SK-N-SH (cell line): ENCODE data around the gene HRH2. TPM values are rescaled to one million over a fixed set of nuclear protein-coding genes. Genes with fewer than 3 reads are reported as not detected.

Source experiments
- CTCF ChIA-PET: fragments of 300-600, 350-600 bp; formaldehyde crosslinking; extraction: SDS; loops from one replicate; lab custom pipeline; 2021; lab: Yijun Ruan, JAX
- POLR2A ChIA-PET: fragments of 350-600 bp; sonication (Branson Sonifier 250); formaldehyde crosslinking; extraction: SDS; loops from one replicate; lab custom pipeline; 2020; ENCODE audit warnings: antibody characterized with exemption, inconsistent platforms; lab: Yijun Ruan, JAX
- DNase-seq: peaks from one replicate; pipeline ENCODE4 v3.0.0; 2012
- H2AFZ ChIP-seq: fragments of 200-600 bp; sonication (generic); 2 replicates; pipeline ENCODE4 v1.8.1; 2016; ENCODE audit warnings: antibody characterized with exemption, mild to moderate bottlenecking, low read depth
- H3F3A ChIP-seq: fragments of 200-600 bp; sonication (generic); replicated peaks from 2 replicates; pipeline ENCODE3; 2016; ENCODE audit warnings: antibody characterized with exemption, mild to moderate bottlenecking; ENCODE audit not compliant: insufficient read depth
- H3K27ac ChIP-seq, 2 experiments: fragments of 200-500 bp in 1 of 2; fragments of 200-600 bp in 1 of 2; sonication (Bioruptor generic) in 1 of 2; sonication (generic), shearing (Covaris generic) in 1 of 2; 2 replicates each; pipeline versions ENCODE4 v1.5.1 to v1.6.1; 2014 to 2016; ENCODE audit warnings: low read depth in 2 of 2, inconsistent platforms in 1 of 2, low read length in 1 of 2, mild to moderate bottlenecking in 1 of 2, mixed read lengths in 1 of 2
- H3K27me3 ChIP-seq: fragments of 200-600 bp; sonication (generic), shearing (Covaris generic); 2 replicates; pipeline ENCODE4 v1.6.1; 2016; ENCODE audit warnings: mixed run types; ENCODE audit not compliant: insufficient read depth
- H3K36me3 ChIP-seq, 2 experiments: fragments of 200-500 bp in 1 of 2; fragments of 200-600 bp in 1 of 2; sonication (Bioruptor generic) in 1 of 2; sonication (generic) in 1 of 2; replicated peaks in 1 of 2; 2 replicates each; pipeline versions ENCODE3 to v1.5.1; 2014 to 2016; ENCODE audit warnings: low read length in 1 of 2, mild to moderate bottlenecking in 1 of 2; ENCODE audit not compliant: insufficient read depth in 2 of 2, control insufficient read depth in 1 of 2
- H3K4me1 ChIP-seq, 2 experiments: fragments of 200-500 bp in 1 of 2; fragments of 200-600 bp in 1 of 2; sonication (Bioruptor generic) in 1 of 2; sonication (generic), shearing (Covaris generic) in 1 of 2; 2 replicates each; pipeline versions ENCODE4 v1.5.1 to v1.6.1; 2014 to 2016; ENCODE audit warnings: low read depth in 1 of 2, low read length in 1 of 2, mixed run types in 1 of 2; ENCODE audit not compliant: insufficient read depth in 2 of 2, control insufficient read depth in 1 of 2
- H3K4me2 ChIP-seq: fragments of 200-600 bp; sonication (generic), shearing (Covaris generic); 2 replicates; pipeline ENCODE4 v1.6.1; 2017; ENCODE audit warnings: mixed run types
- H3K4me3 ChIP-seq, 2 experiments: fragments of 200-500 bp in 1 of 2; fragments of 200-600 bp in 1 of 2; sonication (Bioruptor generic) in 1 of 2; sonication (generic), shearing (Covaris generic) in 1 of 2; 2 replicates each; pipeline versions ENCODE4 v1.5.1 to v1.8.1; 2014 to 2016; ENCODE audit warnings: low read depth in 2 of 2, inconsistent platforms in 1 of 2, low read length in 1 of 2, mild to moderate bottlenecking in 1 of 2, mixed read lengths in 1 of 2, moderate library complexity in 1 of 2
- H3K79me2 ChIP-seq: fragments of 200-600 bp; sonication (generic); 2 replicates; pipeline ENCODE4 v1.8.1; 2017; ENCODE audit warnings: mild to moderate bottlenecking; ENCODE audit not compliant: insufficient read depth
- H3K9ac ChIP-seq: fragments of 200-600 bp; sonication (generic); 2 replicates; pipeline ENCODE4 v1.6.1; 2017; ENCODE audit warnings: mixed run types
- H3K9me2 ChIP-seq: fragments of 200-600 bp; sonication (generic); 2 replicates; pipeline ENCODE4 v1.6.1; 2017; ENCODE audit warnings: mixed run types
- H3K9me3 ChIP-seq: fragments of 200-600 bp; sonication (generic); 2 replicates; pipeline ENCODE4 v1.6.1; 2017; ENCODE audit warnings: mixed run types, mild to moderate bottlenecking, moderate library complexity
- H4K20me1 ChIP-seq: fragments of 200-600 bp; sonication (generic); 2 replicates; pipeline ENCODE4 v1.6.1; 2017; ENCODE audit warnings: mild to moderate bottlenecking, mixed run types; ENCODE audit not compliant: insufficient read depth
- CHD2 ChIP-seq: fragments of 150-350 bp; IDR thresholded peaks from 2 replicates; pipeline ENCODE4 v1.6.1; 2018; ENCODE audit warnings: low read length; ENCODE audit not compliant: partially characterized antibody
- EP300 ChIP-seq, 2 experiments: IDR thresholded peaks; 2 replicates each; pipeline versions ENCODE4 v1.4.0 to v1.6.1; 2012; ENCODE audit warnings: borderline replicate concordance in 1 of 2, low read depth in 1 of 2, low read length in 1 of 2
- FOXM1 ChIP-seq: IDR thresholded peaks from 2 replicates; pipeline ENCODE4 v1.4.0; 2012; ENCODE audit warnings: low read depth, mild to moderate bottlenecking
- GATA2 ChIP-seq: sonication (generic); formaldehyde crosslinking; IDR thresholded peaks from 2 replicates; pipeline ENCODE4 v1.5.0; 2020; ENCODE audit warnings: mild to moderate bottlenecking, missing genetic modification reagents
- MEF2A ChIP-seq: IDR thresholded peaks from 2 replicates; pipeline ENCODE4 v1.4.0; 2012; ENCODE audit warnings: low read depth, borderline replicate concordance
- MXI1 ChIP-seq: IDR thresholded peaks from 2 replicates; pipeline ENCODE4 v1.6.1; 2012; ENCODE audit warnings: mild to moderate bottlenecking, low read depth, low read length, improper control_type of control experiment
- NRF1 ChIP-seq: IDR thresholded peaks from 2 replicates; pipeline ENCODE4 v1.6.1; 2012; ENCODE audit warnings: low read depth, mild to moderate bottlenecking, low read length
- POLR2AphosphoS5 ChIP-seq: IDR thresholded peaks from 2 replicates; pipeline ENCODE4 v1.6.1; 2012; ENCODE audit warnings: low read depth, low read length
- RAD21 ChIP-seq: IDR thresholded peaks from 2 replicates; pipeline ENCODE4 v1.6.1; 2012; ENCODE audit warnings: mild to moderate bottlenecking, low read length
- RFX5 ChIP-seq: IDR thresholded peaks from 2 replicates; pipeline ENCODE4 v1.6.1; 2012; ENCODE audit warnings: mild to moderate bottlenecking, improper control_type of control experiment, low read length
- SIN3A ChIP-seq: IDR thresholded peaks from 2 replicates; pipeline ENCODE4 v1.6.1; 2012; ENCODE audit warnings: low read depth, mild to moderate bottlenecking, low read length, moderate library complexity, borderline replicate concordance
- SMC3 ChIP-seq: IDR thresholded peaks from 2 replicates; pipeline ENCODE4 v1.6.1; 2012; ENCODE audit warnings: low read depth, low read length, improper control_type of control experiment
- TCF12 ChIP-seq: IDR thresholded peaks from 2 replicates; pipeline ENCODE4 v1.4.0; 2012
- TEAD4 ChIP-seq: IDR thresholded peaks from 2 replicates; pipeline ENCODE4 v1.4.0; 2012; ENCODE audit warnings: mild to moderate bottlenecking, borderline replicate concordance; ENCODE audit not compliant: insufficient read depth
- YY1 ChIP-seq: IDR thresholded peaks from 2 replicates; pipeline ENCODE4 v1.4.0; 2012; ENCODE audit warnings: low read depth, mild to moderate bottlenecking
- WGBS: methylation state at CpG from one replicate; pipeline ENCODE4 v1.1.6; 2017; ENCODE audit warnings: low lambda C conversion rate; 5-methylcytosine and 5-hydroxymethylcytosine counted together
- polyA plus RNA-seq, 3 experiments: library from polyadenylated mRNA; depleted of rRNA; stranded (reverse); fragments of >200 nt; gene quantifications; 2 replicates each; pipeline ENCODE4 v1.2.3, GENCODE V29; 2012
- TF ChIP-seq, protein P1 (sequence below): IDR thresholded peaks from 2 replicates; pipeline ENCODE4 v1.4.0; 2012; ENCODE audit warnings: low read depth, borderline replicate concordance
- TF ChIP-seq, protein P2 (sequence below): IDR thresholded peaks from 2 replicates; pipeline ENCODE4 v1.4.0; 2012; ENCODE audit warnings: low read depth, borderline replicate concordance
- TF ChIP-seq, protein P3 (sequence below): fragments of 200-600 bp; sonication (generic); IDR thresholded peaks from 2 replicates; pipeline ENCODE4 v1.6.1; 2017; ENCODE audit warnings: antibody characterized with exemption, mild to moderate bottlenecking, moderate library complexity
- TF ChIP-seq, protein P4 (sequence below): IDR thresholded peaks from 2 replicates; pipeline ENCODE4; 2012

HRH2 gene
- polyA plus RNA-seq, 1 of the 3 experiments (the other 2 are of a cell fraction) = 0.08 TPM

DNA sequence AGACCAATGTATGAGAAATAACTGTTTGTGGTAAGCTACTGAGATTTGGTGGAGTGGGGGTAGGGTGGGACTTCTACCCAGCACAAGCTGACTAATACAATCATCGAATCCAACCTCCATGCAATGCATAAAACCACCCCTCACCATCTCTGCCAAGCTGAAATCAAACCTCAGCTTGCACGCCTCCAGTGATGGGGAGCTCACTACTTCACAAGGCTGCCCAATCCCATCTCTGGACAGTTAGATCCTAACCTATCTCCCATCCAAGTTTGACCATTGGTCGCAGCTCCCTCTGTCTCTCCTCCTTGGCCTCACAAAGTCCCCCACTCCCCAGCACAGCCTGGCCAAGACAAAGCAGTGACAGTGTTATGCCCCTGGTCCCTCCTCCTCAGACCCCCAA lies 47.0 kb upstream of the HRH2 start:
- CTCF ChIA-PET = interaction anchor here (1.6 kb wide), 2 partner anchors 12 to 77 kb away, joined by 4 to 6 read pairs; no protein-coding TSS in a partner anchor
- H3K4me2 ChIP-seq = no peak overlapping the region
- no peaks in the 10 kb centered on the region for H3K36me3 ChIP-seq
- H3K9me3 ChIP-seq = no peaks in the 10 kb centered on the region
- no peak overlapping the region for H2AFZ ChIP-seq
- H3K4me3 ChIP-seq = no peak overlapping the region
- POLR2A ChIA-PET = no interaction called here
- no peak overlapping the region for H3K27ac ChIP-seq
- no peaks in the 10 kb centered on the region for H3K4me1 ChIP-seq
- H3K9me2 ChIP-seq = no peaks in the 10 kb centered on the region
- no peak for DNase-seq
- H3F3A ChIP-seq = no peaks in the 10 kb centered on the region
- no peaks in the 10 kb centered on the region for H3K79me2 ChIP-seq
- WGBS = 11% methylated on average over 3 of the region's 3 CpGs
- no peaks in the 10 kb centered on the region for H3K27me3 ChIP-seq
- TF ChIP-seq POLR2AphosphoS5 (no peak), SMC3 (no peak), GATA2 (CRISPR knock-in tag) (no peak), EP300 (IDR thresholded peaks at IDR 0.05; ENCODE audit: borderline replicate concordance in 1 of 2, low read depth in 1 of 2, low read length in 1 of 2) (no peak), FOXM1 (no peak), MEF2A (no peak), RAD21 (no peak), TCF12 (no peak), YY1 (no peak), RFX5 (no peak), CHD2 (no peak), TEAD4 (no peak), MXI1 (no peak), NRF1 (no peak), SIN3A (no peak)
- TF ChIP-seq, protein P1, sequence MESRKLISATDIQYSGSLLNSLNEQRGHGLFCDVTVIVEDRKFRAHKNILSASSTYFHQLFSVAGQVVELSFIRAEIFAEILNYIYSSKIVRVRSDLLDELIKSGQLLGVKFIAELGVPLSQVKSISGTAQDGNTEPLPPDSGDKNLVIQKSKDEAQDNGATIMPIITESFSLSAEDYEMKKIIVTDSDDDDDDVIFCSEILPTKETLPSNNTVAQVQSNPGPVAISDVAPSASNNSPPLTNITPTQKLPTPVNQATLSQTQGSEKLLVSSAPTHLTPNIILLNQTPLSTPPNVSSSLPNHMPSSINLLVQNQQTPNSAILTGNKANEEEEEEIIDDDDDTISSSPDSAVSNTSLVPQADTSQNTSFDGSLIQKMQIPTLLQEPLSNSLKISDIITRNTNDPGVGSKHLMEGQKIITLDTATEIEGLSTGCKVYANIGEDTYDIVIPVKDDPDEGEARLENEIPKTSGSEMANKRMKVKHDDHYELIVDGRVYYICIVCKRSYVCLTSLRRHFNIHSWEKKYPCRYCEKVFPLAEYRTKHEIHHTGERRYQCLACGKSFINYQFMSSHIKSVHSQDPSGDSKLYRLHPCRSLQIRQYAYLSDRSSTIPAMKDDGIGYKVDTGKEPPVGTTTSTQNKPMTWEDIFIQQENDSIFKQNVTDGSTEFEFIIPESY = no peak
- TF ChIP-seq, protein P2, sequence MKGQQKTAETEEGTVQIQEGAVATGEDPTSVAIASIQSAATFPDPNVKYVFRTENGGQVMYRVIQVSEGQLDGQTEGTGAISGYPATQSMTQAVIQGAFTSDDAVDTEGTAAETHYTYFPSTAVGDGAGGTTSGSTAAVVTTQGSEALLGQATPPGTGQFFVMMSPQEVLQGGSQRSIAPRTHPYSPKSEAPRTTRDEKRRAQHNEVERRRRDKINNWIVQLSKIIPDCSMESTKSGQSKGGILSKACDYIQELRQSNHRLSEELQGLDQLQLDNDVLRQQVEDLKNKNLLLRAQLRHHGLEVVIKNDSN = no peak
- TF ChIP-seq, protein P3, sequence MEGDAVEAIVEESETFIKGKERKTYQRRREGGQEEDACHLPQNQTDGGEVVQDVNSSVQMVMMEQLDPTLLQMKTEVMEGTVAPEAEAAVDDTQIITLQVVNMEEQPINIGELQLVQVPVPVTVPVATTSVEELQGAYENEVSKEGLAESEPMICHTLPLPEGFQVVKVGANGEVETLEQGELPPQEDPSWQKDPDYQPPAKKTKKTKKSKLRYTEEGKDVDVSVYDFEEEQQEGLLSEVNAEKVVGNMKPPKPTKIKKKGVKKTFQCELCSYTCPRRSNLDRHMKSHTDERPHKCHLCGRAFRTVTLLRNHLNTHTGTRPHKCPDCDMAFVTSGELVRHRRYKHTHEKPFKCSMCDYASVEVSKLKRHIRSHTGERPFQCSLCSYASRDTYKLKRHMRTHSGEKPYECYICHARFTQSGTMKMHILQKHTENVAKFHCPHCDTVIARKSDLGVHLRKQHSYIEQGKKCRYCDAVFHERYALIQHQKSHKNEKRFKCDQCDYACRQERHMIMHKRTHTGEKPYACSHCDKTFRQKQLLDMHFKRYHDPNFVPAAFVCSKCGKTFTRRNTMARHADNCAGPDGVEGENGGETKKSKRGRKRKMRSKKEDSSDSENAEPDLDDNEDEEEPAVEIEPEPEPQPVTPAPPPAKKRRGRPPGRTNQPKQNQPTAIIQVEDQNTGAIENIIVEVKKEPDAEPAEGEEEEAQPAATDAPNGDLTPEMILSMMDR = no peak
- TF ChIP-seq, protein P4, sequence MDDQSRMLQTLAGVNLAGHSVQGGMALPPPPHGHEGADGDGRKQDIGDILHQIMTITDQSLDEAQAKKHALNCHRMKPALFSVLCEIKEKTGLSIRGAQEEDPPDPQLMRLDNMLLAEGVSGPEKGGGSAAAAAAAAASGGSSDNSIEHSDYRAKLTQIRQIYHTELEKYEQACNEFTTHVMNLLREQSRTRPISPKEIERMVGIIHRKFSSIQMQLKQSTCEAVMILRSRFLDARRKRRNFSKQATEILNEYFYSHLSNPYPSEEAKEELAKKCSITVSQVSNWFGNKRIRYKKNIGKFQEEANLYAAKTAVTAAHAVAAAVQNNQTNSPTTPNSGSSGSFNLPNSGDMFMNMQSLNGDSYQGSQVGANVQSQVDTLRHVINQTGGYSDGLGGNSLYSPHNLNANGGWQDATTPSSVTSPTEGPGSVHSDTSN = no peak
- TF ChIP-seq, all 33 proteins: peak for 0
- H4K20me1 ChIP-seq = no peaks in the 10 kb centered on the region
- no peak overlapping the region for H3K9ac ChIP-seq
